HepG2 (cell line): ENCODE results near the gene ANKRD11. TPM values are rescaled to one million over a fixed set of nuclear protein-coding genes. Genes with fewer than 3 reads are reported as not detected.

Experiments used
- ELF3 ChIP-seq: IDR thresholded peaks from 2 replicates; pipeline ENCODE4 v1.6.1; 2016; ENCODE audit warnings: missing genetic modification reagents, missing compliant biosample characterization
- GATA4 ChIP-seq: sonication (generic); IDR thresholded peaks from 2 replicates; pipeline ENCODE4 v1.6.1; 2016; ENCODE audit warnings: antibody characterized with exemption, low read depth, borderline replicate concordance
- NBN ChIP-seq: fragments of 450-650 bp; conservative IDR thresholded peaks from 2 replicates; pipeline ENCODE4 v1.6.1; 2017
- NR2F6 ChIP-seq, 2 experiments: IDR thresholded peaks; 2 replicates each; pipeline ENCODE4 v1.6.1; 2016; ENCODE audit warnings: antibody characterized with exemption in 1 of 2, mild to moderate bottlenecking in 1 of 2
- NR3C1 ChIP-seq: sonication (generic); formaldehyde crosslinking; IDR thresholded peaks from 2 replicates; pipeline ENCODE4 v1.4.0; 2020; ENCODE audit warnings: missing genetic modification reagents
- PHB2 ChIP-seq: fragments of 450-650 bp; IDR thresholded peaks from 2 replicates; pipeline ENCODE4 v1.6.1; 2018; ENCODE audit not compliant: partially characterized antibody
- REXO4 ChIP-seq: sonication (generic); formaldehyde crosslinking; IDR thresholded peaks from 2 replicates; pipeline ENCODE4 v1.8.0; 2022; ENCODE audit warnings: missing genetic modification reagents, mild to moderate bottlenecking, borderline replicate concordance
- RXRB ChIP-seq: IDR thresholded peaks from 2 replicates; pipeline ENCODE4 v1.6.1; 2016; ENCODE audit warnings: borderline replicate concordance, missing genetic modification reagents, missing compliant biosample characterization
- THAP11 ChIP-seq: IDR thresholded peaks from 2 replicates; pipeline ENCODE4 v1.6.1; 2016; ENCODE audit warnings: missing biosample characterization, missing genetic modification reagents
- TOE1 ChIP-seq: sonication (generic); formaldehyde crosslinking; IDR thresholded peaks from 2 replicates; pipeline ENCODE4 v1.4.0; 2020; ENCODE audit warnings: mild to moderate bottlenecking, missing genetic modification reagents
- ZFP41 ChIP-seq: sonication (generic); formaldehyde crosslinking; IDR thresholded peaks from 2 replicates; pipeline ENCODE4 v1.4.0; 2020; ENCODE audit warnings: mild to moderate bottlenecking, missing genetic modification reagents, borderline replicate concordance
- ZFP82 ChIP-seq: sonication (generic); formaldehyde crosslinking; IDR thresholded peaks from 2 replicates; pipeline ENCODE4 v1.5.1; 2020; ENCODE audit warnings: mild to moderate bottlenecking, missing genetic modification reagents, borderline replicate concordance
- ZMYM2 ChIP-seq: sonication (generic); formaldehyde crosslinking; IDR thresholded peaks from 2 replicates; pipeline ENCODE4 v1.8.0; 2022; ENCODE audit warnings: mild to moderate bottlenecking, missing genetic modification reagents
- ZNF292 ChIP-seq: sonication (generic); formaldehyde crosslinking; IDR thresholded peaks from 2 replicates; pipeline ENCODE4 v1.8.1; 2022; ENCODE audit warnings: mild to moderate bottlenecking, low read depth, missing genetic modification reagents, borderline replicate concordance
- ZNF317 ChIP-seq: sonication (generic); formaldehyde crosslinking; IDR thresholded peaks from 2 replicates; pipeline ENCODE4 v1.5.0; 2020; ENCODE audit warnings: mild to moderate bottlenecking, missing genetic modification reagents
- ZNF431 ChIP-seq: sonication (generic); formaldehyde crosslinking; IDR thresholded peaks from 2 replicates; pipeline ENCODE4 v1.9.0; 2022; ENCODE audit warnings: missing genetic modification reagents, low read depth, mild to moderate bottlenecking, borderline replicate concordance
- ZNF564 ChIP-seq: sonication (generic); formaldehyde crosslinking; IDR thresholded peaks from 2 replicates; pipeline ENCODE4 v1.8.1; 2023; ENCODE audit warnings: mild to moderate bottlenecking, missing genetic modification reagents
- ZNF616 ChIP-seq: sonication (generic); formaldehyde crosslinking; IDR thresholded peaks from 2 replicates; pipeline ENCODE4 v1.5.0; 2020; ENCODE audit warnings: low read depth, mild to moderate bottlenecking, missing genetic modification reagents
- ZNF83 ChIP-seq: sonication (generic); formaldehyde crosslinking; IDR thresholded peaks from 2 replicates; pipeline ENCODE4 v1.4.0; 2020; ENCODE audit warnings: missing genetic modification reagents, mild to moderate bottlenecking, borderline replicate concordance
- polyA plus RNA-seq, 8 experiments: library from polyadenylated mRNA; depleted of rRNA in 3 of 8; stranded (reverse) in 7 of 8; unstranded in 1 of 8; fragments of >200 nt; fragmentation: Illumina TruSeq in 4 of 8; extraction: Trizol in 4 of 8; gene quantifications; 2 replicates each; pipeline versions ENCODE4 v1.2.1 to v1.2.3, GENCODE V29; 2011 to 2016; ENCODE audit warnings: low read depth in 4 of 8, missing spikeins in 1 of 8, mixed read lengths in 1 of 8; ENCODE audit not compliant: insufficient read depth in 1 of 8
- total RNA-seq, 5 experiments: library from RNA; depleted of rRNA; stranded (reverse); fragments of >200 nt; fragmentation: Illumina TruSeq; extraction: Trizol; gene quantifications; 2 replicates each; pipeline ENCODE4 v1.2.3, GENCODE V29; 2016; ENCODE audit warnings: low read depth in 1 of 5
- TF ChIP-seq, protein P1 (sequence below): sonication (generic); formaldehyde crosslinking; IDR thresholded peaks from 2 replicates; pipeline ENCODE4 v1.5.0; 2020; ENCODE audit warnings: missing genetic modification reagents
- TF ChIP-seq, protein P2 (sequence below): sonication (generic); formaldehyde crosslinking; IDR thresholded peaks from 2 replicates; pipeline ENCODE4 v1.8.0; 2022; ENCODE audit warnings: mild to moderate bottlenecking, missing genetic modification reagents; ENCODE audit not compliant: insufficient replicate concordance
- TF ChIP-seq, protein P3 (sequence below): sonication (generic); formaldehyde crosslinking; IDR thresholded peaks from 2 replicates; pipeline ENCODE4 v1.4.0; 2020; ENCODE audit warnings: mild to moderate bottlenecking, missing genetic modification reagents, borderline replicate concordance
- TF ChIP-seq, protein P4 (sequence below): IDR thresholded peaks from 2 replicates; pipeline ENCODE4 v1.6.1; 2016; ENCODE audit warnings: missing biosample characterization, missing genetic modification reagents, low read depth
- TF ChIP-seq, protein P5 (sequence below): sonication (generic); formaldehyde crosslinking; IDR thresholded peaks from 2 replicates; pipeline ENCODE4 v1.8.1; 2023; ENCODE audit warnings: mild to moderate bottlenecking, missing genetic modification reagents, borderline replicate concordance
- TF ChIP-seq, protein P6 (sequence below): IDR thresholded peaks from 2 replicates; pipeline ENCODE4 v1.6.1; 2016; ENCODE audit warnings: missing genetic modification reagents, missing compliant biosample characterization

ANKRD11 gene
- total and polyA plus RNA-seq, 2 of the 13 experiments (the other 11 are each of a cell fraction or from before 2014, with no cell fraction given), result 21.4 to 38.4 TPM

DNA sequence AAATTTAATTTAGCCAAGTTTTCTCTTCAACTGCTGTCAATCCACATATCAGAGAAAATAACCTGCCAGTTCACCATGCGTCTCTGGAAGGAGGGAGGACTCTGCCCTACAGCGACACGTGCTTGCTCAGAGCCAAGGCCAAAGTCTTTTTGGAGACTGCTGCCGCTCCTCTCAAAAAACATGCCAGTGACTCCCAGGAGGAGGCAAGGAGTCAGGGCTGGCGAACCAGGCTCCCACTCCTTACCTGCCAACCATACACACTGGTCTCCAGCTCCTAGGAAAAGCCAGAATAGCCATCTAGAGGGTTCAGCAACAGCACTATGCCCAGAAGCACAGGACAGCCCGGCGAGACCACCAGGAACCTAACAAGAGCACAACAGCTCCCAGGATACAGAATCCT, 73.0 kb downstream of the ANKRD11 start (continued):
- TF ChIP-seq, protein P1, sequence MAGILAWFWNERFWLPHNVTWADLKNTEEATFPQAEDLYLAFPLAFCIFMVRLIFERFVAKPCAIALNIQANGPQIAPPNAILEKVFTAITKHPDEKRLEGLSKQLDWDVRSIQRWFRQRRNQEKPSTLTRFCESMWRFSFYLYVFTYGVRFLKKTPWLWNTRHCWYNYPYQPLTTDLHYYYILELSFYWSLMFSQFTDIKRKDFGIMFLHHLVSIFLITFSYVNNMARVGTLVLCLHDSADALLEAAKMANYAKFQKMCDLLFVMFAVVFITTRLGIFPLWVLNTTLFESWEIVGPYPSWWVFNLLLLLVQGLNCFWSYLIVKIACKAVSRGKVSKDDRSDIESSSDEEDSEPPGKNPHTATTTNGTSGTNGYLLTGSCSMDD (CRISPR knock-in tag), result no peak
- TF ChIP-seq THAP11 (CRISPR knock-in tag) (no peak), ZNF564 (CRISPR knock-in tag) (no peak), ZNF292 (CRISPR knock-in tag) (no peak), ZNF431 (no peak), ZNF83 (CRISPR knock-in tag) (no peak), ZFP41 (CRISPR knock-in tag) (no peak), NBN (no peak), REXO4 (CRISPR knock-in tag) (no peak), GATA4 (no peak), ZNF616 (CRISPR knock-in tag) (no peak), RXRB (CRISPR knock-in tag) (no peak), NR3C1 (CRISPR knock-in tag) (no peak), ZFP82 (CRISPR knock-in tag) (no peak), TOE1 (CRISPR knock-in tag) (no peak), PHB2 (no peak), ELF3 (peak; percentile 44; the same call in 1 of the 2 replicates), ZMYM2 (no peak), ZNF317 (CRISPR knock-in tag) (peak; percentile 42; the same call in 1 of the 2 replicates), NR2F6 (IDR thresholded peaks at IDR 0.05) (peak; percentile 25; the same call in 1 of the 2 replicates), NR2F6 (CRISPR knock-in tag; IDR thresholded peaks at IDR 0.05) (peak; percentile 46; the same call in 1 of the 2 replicates)
- TF ChIP-seq, protein P2, sequence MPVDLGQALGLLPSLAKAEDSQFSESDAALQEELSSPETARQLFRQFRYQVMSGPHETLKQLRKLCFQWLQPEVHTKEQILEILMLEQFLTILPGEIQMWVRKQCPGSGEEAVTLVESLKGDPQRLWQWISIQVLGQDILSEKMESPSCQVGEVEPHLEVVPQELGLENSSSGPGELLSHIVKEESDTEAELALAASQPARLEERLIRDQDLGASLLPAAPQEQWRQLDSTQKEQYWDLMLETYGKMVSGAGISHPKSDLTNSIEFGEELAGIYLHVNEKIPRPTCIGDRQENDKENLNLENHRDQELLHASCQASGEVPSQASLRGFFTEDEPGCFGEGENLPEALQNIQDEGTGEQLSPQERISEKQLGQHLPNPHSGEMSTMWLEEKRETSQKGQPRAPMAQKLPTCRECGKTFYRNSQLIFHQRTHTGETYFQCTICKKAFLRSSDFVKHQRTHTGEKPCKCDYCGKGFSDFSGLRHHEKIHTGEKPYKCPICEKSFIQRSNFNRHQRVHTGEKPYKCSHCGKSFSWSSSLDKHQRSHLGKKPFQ (CRISPR knock-in tag), result peak; percentile 59
- TF ChIP-seq, protein P3, sequence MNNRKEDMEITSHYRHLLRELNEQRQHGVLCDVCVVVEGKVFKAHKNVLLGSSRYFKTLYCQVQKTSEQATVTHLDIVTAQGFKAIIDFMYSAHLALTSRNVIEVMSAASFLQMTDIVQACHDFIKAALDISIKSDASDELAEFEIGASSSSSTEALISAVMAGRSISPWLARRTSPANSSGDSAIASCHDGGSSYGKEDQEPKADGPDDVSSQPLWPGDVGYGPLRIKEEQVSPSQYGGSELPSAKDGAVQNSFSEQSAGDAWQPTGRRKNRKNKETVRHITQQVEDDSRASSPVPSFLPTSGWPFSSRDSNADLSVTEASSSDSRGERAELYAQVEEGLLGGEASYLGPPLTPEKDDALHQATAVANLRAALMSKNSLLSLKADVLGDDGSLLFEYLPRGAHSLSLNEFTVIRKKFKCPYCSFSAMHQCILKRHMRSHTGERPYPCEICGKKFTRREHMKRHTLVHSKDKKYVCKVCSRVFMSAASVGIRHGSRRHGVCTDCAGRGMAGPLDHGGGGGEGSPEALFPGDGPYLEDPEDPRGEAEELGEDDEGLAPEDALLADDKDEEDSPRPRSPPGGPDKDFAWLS, result no peak
- TF ChIP-seq, protein P4, sequence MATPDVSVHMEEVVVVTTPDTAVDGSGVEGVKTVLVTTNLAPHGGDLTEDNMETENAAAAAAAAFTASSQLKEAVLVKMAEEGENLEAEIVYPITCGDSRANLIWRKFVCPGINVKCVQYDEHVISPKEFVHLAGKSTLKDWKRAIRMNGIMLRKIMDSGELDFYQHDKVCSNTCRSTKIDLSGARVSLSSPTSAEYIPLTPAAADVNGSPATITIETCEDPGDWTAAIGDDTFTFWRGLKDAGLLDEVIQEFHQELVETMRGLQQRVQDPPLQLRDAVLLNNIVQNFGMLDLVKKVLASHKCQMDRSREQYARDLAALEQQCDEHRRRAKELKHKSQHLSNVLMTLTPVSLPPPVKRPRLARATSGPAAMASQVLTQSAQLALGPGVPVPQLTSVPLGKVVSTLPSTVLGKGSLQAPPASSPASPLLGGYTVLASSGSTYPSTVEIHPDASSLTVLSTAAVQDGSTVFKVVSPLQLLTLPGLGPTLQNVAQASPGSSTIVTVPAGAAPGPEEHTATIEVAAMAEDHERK, result no peak
- TF ChIP-seq, protein P5, sequence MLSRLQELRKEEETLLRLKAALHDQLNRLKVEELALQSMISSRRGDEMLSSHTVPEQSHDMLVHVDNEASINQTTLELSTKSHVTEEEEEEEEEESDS, result no peak
- TF ChIP-seq, protein P6, sequence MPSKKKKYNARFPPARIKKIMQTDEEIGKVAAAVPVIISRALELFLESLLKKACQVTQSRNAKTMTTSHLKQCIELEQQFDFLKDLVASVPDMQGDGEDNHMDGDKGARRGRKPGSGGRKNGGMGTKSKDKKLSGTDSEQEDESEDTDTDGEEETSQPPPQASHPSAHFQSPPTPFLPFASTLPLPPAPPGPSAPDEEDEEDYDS, result no peak
